Neural progenitor cell (in vitro differentiated cells): ENCODE data around the gene RNF222. TPM values are rescaled to one million over a fixed set of nuclear protein-coding genes. Genes with fewer than 3 reads are reported as not detected.

Experiments
- DNase-seq: peaks from one replicate; pipeline ENCODE4 v3.0.0-alpha.2; 2016; ENCODE audit warnings: low spot score
- H2AFZ ChIP-seq: fragments of 200-600 bp; sonication (generic); replicated peaks from 2 replicates; pipeline ENCODE4 v1.6.1; 2016; ENCODE audit warnings: antibody characterized with exemption
- H3F3A ChIP-seq: fragments of 200-600 bp; sonication (generic); 2 replicates; pipeline ENCODE4 v1.6.1; 2016; ENCODE audit warnings: antibody characterized with exemption, low read depth
- H3K27ac ChIP-seq: fragments of 200-600 bp; sonication (generic); 2 replicates; pipeline ENCODE4 v1.5.1; 2016; ENCODE audit warnings: mild to moderate bottlenecking
- H3K27me3 ChIP-seq: fragments of 200-600 bp; sonication (generic); 2 replicates; pipeline ENCODE4 v1.6.1; 2016; ENCODE audit warnings: mild to moderate bottlenecking, moderate library complexity
- H3K36me3 ChIP-seq: fragments of 200-600 bp; sonication (generic); 2 replicates; pipeline ENCODE4 v1.5.1; 2016
- H3K4me1 ChIP-seq: fragments of 200-600 bp; sonication (generic); 2 replicates; pipeline ENCODE4 v1.6.1; 2016; ENCODE audit warnings: mixed run types
- H3K4me2 ChIP-seq: fragments of 200-600 bp; sonication (generic); 2 replicates; pipeline ENCODE4 v1.6.1; 2016
- H3K4me3 ChIP-seq: fragments of 200-600 bp; sonication (generic); 2 replicates; pipeline ENCODE4 v1.5.1; 2016
- H3K79me2 ChIP-seq: fragments of 200-600 bp; sonication (generic); 2 replicates; pipeline ENCODE4 v1.6.1; 2016; ENCODE audit warnings: low read depth
- H3K9ac ChIP-seq: fragments of 200-600 bp; sonication (generic); 2 replicates; pipeline ENCODE4 v1.6.1; 2016
- H3K9me3 ChIP-seq: fragments of 200-600 bp; sonication (generic); 2 replicates; pipeline ENCODE4 v1.5.1; 2016; ENCODE audit warnings: low read depth
- H4K20me1 ChIP-seq: fragments of 200-600 bp; sonication (generic); 2 replicates; pipeline ENCODE4 v1.6.1; 2016; ENCODE audit warnings: low read depth
- H3K27ac Mint-ChIP-seq: 3 replicates; pipeline ENCODE4 v1.8.0; 2021; ENCODE audit warnings: mixed read lengths
- H3K27me3 Mint-ChIP-seq: 2 replicates; pipeline ENCODE4 v1.8.0; 2022; ENCODE audit warnings: low read depth, mild to moderate bottlenecking, inconsistent platforms, moderate library complexity, mixed read lengths; ENCODE audit not compliant: insufficient read depth
- H3K36me3 Mint-ChIP-seq: 3 replicates; pipeline ENCODE4 v1.8.0; 2021; ENCODE audit warnings: mixed read lengths
- H3K4me1 Mint-ChIP-seq: 3 replicates; pipeline ENCODE4 v1.8.0; 2021; ENCODE audit warnings: mixed read lengths
- H3K4me3 Mint-ChIP-seq: 3 replicates; pipeline ENCODE4 v1.8.0; 2021; ENCODE audit warnings: mild to moderate bottlenecking, moderate library complexity, mixed read lengths
- H3K9me3 Mint-ChIP-seq: 3 replicates; pipeline ENCODE4 v1.8.0; 2020; ENCODE audit warnings: mixed read lengths
- EZH2 ChIP-seq: fragments of 200-600 bp; sonication (generic); IDR thresholded peaks from 2 replicates; pipeline ENCODE4 v1.6.1; 2017; ENCODE audit warnings: antibody characterized with exemption, mild to moderate bottlenecking, moderate library complexity
- EZH2phosphoT487 ChIP-seq: fragments of 200-600 bp; sonication (generic); IDR thresholded peaks from 2 replicates; pipeline ENCODE4 v1.6.1; 2017; ENCODE audit warnings: antibody characterized with exemption
- total RNA-seq: library from RNA; depleted of rRNA; stranded (reverse); fragments of >200 nt; gene quantifications from 2 replicates; pipeline ENCODE4 v1.2.3, GENCODE V29; 2015; ENCODE audit warnings: low replicate concordance
- TF ChIP-seq, protein P1 (sequence below): fragments of 200-600 bp; sonication (generic); IDR thresholded peaks from 2 replicates; pipeline ENCODE4 v1.5.1; 2017; ENCODE audit warnings: antibody characterized with exemption, mild to moderate bottlenecking

RNF222 gene
- total RNA-seq, 1 donor from 2014 or later, result not detected

DNA sequence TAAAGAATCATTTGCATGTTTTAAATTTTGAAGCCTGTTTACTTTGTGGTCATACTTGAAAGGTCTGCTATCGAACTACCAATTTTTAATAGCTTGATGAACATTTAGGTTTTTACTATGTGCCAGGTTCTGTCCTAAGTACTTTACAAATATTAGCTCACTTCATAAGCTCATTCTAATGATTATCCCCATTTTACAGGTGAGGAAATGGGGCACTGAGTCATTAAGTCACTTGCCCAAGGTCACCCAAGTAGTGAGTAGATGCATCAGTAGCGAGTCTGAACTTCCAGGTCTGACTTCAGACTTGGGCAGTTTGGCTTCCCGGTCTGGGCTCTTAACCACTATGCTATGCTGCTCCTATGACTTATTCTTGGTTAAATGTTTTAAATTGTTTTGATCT is 42.1 kb upstream of the RNF222 start:
- H3K27ac ChIP-seq, result no peak overlapping the region
- TF ChIP-seq EZH2 (no peak), EZH2phosphoT487 (no peak)
- TF ChIP-seq, protein P1, sequence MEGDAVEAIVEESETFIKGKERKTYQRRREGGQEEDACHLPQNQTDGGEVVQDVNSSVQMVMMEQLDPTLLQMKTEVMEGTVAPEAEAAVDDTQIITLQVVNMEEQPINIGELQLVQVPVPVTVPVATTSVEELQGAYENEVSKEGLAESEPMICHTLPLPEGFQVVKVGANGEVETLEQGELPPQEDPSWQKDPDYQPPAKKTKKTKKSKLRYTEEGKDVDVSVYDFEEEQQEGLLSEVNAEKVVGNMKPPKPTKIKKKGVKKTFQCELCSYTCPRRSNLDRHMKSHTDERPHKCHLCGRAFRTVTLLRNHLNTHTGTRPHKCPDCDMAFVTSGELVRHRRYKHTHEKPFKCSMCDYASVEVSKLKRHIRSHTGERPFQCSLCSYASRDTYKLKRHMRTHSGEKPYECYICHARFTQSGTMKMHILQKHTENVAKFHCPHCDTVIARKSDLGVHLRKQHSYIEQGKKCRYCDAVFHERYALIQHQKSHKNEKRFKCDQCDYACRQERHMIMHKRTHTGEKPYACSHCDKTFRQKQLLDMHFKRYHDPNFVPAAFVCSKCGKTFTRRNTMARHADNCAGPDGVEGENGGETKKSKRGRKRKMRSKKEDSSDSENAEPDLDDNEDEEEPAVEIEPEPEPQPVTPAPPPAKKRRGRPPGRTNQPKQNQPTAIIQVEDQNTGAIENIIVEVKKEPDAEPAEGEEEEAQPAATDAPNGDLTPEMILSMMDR, result no peak

GRCh38 chr17:8438441-8438840 is 40.8 kb upstream of the RNF222 start:
- peaks cover 38% of the 10 kb centered on the region for H3K4me1 Mint-ChIP-seq
- Histone ChIP-seq H2AFZ (no peak overlapping the region), H3K4me1 (peaks cover 15% of the 10 kb centered on the region), H3K27ac (no peak overlapping the region), H3K36me3 (no peaks in the 10 kb centered on the region), H3K27me3 (no peaks in the 10 kb centered on the region), H4K20me1 (peaks cover 23% of the 10 kb centered on the region), H3K4me3 (no peak overlapping the region), H3F3A (peaks cover 22% of the 10 kb centered on the region), H3K9ac (no peak overlapping the region), H3K9me3 (no peaks in the 10 kb centered on the region), H3K79me2 (peaks cover 70% of the 10 kb centered on the region), H3K4me2 (no peak overlapping the region)
- H3K9me3 Mint-ChIP-seq, result no peaks in the 10 kb centered on the region
- H3K27me3 Mint-ChIP-seq, result peaks cover 4% of the 10 kb centered on the region
- TF ChIP-seq EZH2 (no peak), EZH2phosphoT487 (no peak)
- TF ChIP-seq, protein P1, result no peak
- no peak for DNase-seq
- H3K36me3 Mint-ChIP-seq, result peaks cover 14% of the 10 kb centered on the region
- no peak overlapping the region for H3K4me3 Mint-ChIP-seq
- no peak overlapping the region for H3K27ac Mint-ChIP-seq

More for the DNA sequence above, 42.1 kb upstream of the RNF222 start:
- no peaks in the 10 kb centered on the region for H3K27me3 ChIP-seq
- H3K4me3 ChIP-seq, result no peak overlapping the region
- H3K27ac Mint-ChIP-seq, result no peak overlapping the region
- peaks cover 28% of the 10 kb centered on the region for H4K20me1 ChIP-seq
- no peak overlapping the region for H3K4me2 ChIP-seq
- no peak overlapping the region for H3K4me3 Mint-ChIP-seq
- peaks cover 4% of the 10 kb centered on the region for H3K36me3 ChIP-seq
- peaks cover 48% of the 10 kb centered on the region for H3K4me1 Mint-ChIP-seq
- H2AFZ ChIP-seq, result no peak overlapping the region
- DNase-seq, result no peak
- peaks cover 19% of the 10 kb centered on the region for H3K4me1 ChIP-seq
- no peaks in the 10 kb centered on the region for H3K9me3 ChIP-seq
- peaks cover 4% of the 10 kb centered on the region for H3K27me3 Mint-ChIP-seq
- H3K36me3 Mint-ChIP-seq, result peaks cover 14% of the 10 kb centered on the region
- H3K79me2 ChIP-seq, result peaks cover 76% of the 10 kb centered on the region
- H3K9me3 Mint-ChIP-seq, result no peaks in the 10 kb centered on the region
- no peak overlapping the region for H3K9ac ChIP-seq
- H3F3A ChIP-seq, result peaks cover 28% of the 10 kb centered on the region

GRCh38 chr17:8436844-8437171 is 39.2 kb upstream of the RNF222 start:
- peaks cover 14% of the 10 kb centered on the region for H3K36me3 Mint-ChIP-seq
- H2AFZ ChIP-seq, result peak overlapping the region; percentile 71
- H3K27ac ChIP-seq, result no peak overlapping the region

More at GRCh38 chr17:8436844-8437171, 39.2 kb upstream of the RNF222 start:
- Histone ChIP-seq H3K79me2 (peaks cover 56% of the 10 kb centered on the region), H3K9me3 (no peaks in the 10 kb centered on the region), H4K20me1 (peaks cover 17% of the 10 kb centered on the region), H3K4me3 (peak overlapping the region; percentile 88), H3K4me2 (peak overlapping the region; percentile 95), H3F3A (peaks cover 17% of the 10 kb centered on the region), H3K9ac (peak overlapping the region; percentile 72), H3K27me3 (no peaks in the 10 kb centered on the region), H3K4me1 (peaks cover 11% of the 10 kb centered on the region), H3K36me3 (no peaks in the 10 kb centered on the region)
- Mint-ChIP-seq H3K27me3 (peaks cover 4% of the 10 kb centered on the region), H3K9me3 (no peaks in the 10 kb centered on the region), H3K27ac (peak overlapping the region; percentile 52), H3K4me3 (peak overlapping the region; percentile 94), H3K4me1 (peaks cover 30% of the 10 kb centered on the region)
- no peak for TF ChIP-seq EZH2phosphoT487
- TF ChIP-seq, protein P1, result no peak
- no peak for TF ChIP-seq EZH2
- DNase-seq, result no peak
